ENCODE measurements around the gene OBI1.

The OBI1 gene

DNA sequence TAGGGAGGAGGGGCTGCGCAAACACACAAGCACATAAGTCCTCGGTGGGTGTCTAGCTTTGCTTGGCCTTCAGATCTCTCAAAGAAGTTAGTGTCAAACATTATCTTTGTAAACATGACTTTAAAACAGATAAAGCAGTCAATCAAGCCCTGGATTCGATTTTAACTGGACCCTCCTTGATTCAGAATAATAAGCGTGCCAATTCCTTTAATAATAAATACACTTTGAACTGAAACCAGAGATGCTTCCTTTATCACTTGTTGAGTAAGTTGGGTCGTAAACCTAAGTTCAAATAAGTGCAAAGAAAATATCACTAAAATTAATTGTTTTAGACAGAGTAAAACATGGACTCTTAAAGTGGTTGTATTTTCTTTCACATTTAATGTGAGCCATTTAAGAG is 86.5 kb downstream of the OBI1 start:
- DNase-seq = no peak

DNA sequence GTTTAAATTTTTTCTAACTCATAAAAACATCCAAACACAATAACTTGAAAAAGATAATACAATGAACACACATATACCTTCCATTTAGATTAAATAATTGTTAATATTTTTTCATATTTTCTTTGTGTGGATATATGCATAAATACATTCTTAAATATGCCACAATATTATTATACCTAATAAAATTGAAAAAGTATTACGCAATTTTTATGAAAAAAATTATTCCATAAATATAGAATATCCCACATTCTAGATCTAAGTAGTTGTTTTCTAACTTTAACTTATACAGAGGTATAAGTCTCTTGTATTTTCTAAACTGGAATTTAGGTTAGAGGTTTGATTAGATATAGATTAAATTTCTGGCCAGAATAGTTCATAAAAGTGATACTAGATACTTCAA is 89.9 kb downstream of the OBI1 start:
- DNase-seq = no peak

DNA sequence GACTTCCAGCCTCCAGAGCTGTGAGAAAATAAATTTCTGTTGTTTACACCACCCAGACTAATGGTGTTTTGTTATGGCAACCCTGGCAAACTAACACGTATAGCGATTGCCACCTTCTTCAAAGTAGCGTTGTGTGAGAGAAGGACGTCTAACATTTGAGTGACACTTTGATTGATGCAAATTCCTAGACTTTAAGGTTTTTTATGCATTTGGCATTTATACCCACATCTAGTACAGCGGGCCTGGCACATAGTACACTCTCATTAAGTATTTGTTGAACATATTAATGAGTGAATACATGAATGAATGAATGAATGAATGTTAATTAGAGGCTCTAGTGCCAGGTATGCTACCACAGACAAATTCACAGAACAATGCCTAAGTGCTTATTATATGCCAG is 92.3 kb downstream of the OBI1 start:
- DNase-seq = no peak
